Neutrophil (primary cell): ENCODE data around the gene SPIN1.

Source experiments
- H3K27ac ChIP-seq: fragments of 200-600 bp; sonication (generic); 2 replicates; pipeline ENCODE4 v1.5.1; 2016; ENCODE audit warnings: mild to moderate bottlenecking, moderate library complexity
- H3K27me3 ChIP-seq: fragments of 200-600 bp; sonication (generic); 2 replicates; pipeline ENCODE4 v1.6.0; 2016; ENCODE audit warnings: mild to moderate bottlenecking
- H3K36me3 ChIP-seq: fragments of 200-600 bp; sonication (generic); 2 replicates; pipeline ENCODE4 v1.5.1; 2017
- H3K4me1 ChIP-seq, 2 experiments: fragments of 200-600 bp in 1 of 2; sonication (generic) in 1 of 2; 1 replicate in 1 of 2; 2 replicates in 1 of 2; pipeline versions ENCODE4 v1.5.1 to v1.6.1; 2013 to 2016; ENCODE audit warnings: low read depth in 1 of 2, low read length in 1 of 2, mild to moderate bottlenecking in 1 of 2, moderate library complexity in 1 of 2; ENCODE audit not compliant: control insufficient read depth in 1 of 2, insufficient read depth in 1 of 2
- H3K4me3 ChIP-seq, 2 experiments: fragments of 200-600 bp in 1 of 2; sonication (generic) in 1 of 2; 1 replicate in 1 of 2; 2 replicates in 1 of 2; pipeline ENCODE4 v1.5.1; 2013 to 2016; ENCODE audit warnings: low read depth in 1 of 2, low read length in 1 of 2, mild to moderate bottlenecking in 1 of 2, moderate library complexity in 1 of 2
- H3K9me3 ChIP-seq: fragments of 200-600 bp; sonication (generic); 2 replicates; pipeline ENCODE4 v1.5.1; 2016
- TF ChIP-seq, protein P1 (sequence below): fragments of 200-600 bp; sonication (generic); IDR thresholded peaks from 2 replicates; pipeline ENCODE4 v1.5.1; 2016; ENCODE audit warnings: antibody characterized with exemption

Gene SPIN1

DNA sequence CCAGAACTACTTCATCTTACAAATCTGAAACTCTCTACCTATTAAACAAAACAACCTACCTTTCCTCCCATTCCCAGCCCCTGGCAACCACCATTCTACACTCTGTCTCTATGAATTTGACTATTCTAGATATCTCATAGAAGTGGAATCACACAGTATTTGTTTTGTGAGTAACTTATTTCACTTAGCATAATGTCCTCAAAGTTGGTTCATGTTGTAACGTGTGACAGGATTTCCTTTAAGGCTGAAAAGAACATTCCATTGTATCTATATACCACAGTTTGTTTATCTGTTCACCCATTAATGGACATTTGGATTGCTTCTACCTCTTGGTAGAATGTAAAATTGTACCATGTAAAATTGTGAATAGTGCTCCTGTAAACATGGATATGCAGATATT, 76.6 kb downstream of the SPIN1 start:
- peaks cover 13% of the 10 kb centered on the region for H3K36me3 ChIP-seq
- H3K27ac ChIP-seq: no peak overlapping the region
- H3K9me3 ChIP-seq: no peaks in the 10 kb centered on the region
- H3K4me3 ChIP-seq: no peak overlapping the region
- no peaks in the 10 kb centered on the region for H3K4me1 ChIP-seq
- TF ChIP-seq, protein P1, sequence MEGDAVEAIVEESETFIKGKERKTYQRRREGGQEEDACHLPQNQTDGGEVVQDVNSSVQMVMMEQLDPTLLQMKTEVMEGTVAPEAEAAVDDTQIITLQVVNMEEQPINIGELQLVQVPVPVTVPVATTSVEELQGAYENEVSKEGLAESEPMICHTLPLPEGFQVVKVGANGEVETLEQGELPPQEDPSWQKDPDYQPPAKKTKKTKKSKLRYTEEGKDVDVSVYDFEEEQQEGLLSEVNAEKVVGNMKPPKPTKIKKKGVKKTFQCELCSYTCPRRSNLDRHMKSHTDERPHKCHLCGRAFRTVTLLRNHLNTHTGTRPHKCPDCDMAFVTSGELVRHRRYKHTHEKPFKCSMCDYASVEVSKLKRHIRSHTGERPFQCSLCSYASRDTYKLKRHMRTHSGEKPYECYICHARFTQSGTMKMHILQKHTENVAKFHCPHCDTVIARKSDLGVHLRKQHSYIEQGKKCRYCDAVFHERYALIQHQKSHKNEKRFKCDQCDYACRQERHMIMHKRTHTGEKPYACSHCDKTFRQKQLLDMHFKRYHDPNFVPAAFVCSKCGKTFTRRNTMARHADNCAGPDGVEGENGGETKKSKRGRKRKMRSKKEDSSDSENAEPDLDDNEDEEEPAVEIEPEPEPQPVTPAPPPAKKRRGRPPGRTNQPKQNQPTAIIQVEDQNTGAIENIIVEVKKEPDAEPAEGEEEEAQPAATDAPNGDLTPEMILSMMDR: no peak
- H3K27me3 ChIP-seq: no peaks in the 10 kb centered on the region

DNA sequence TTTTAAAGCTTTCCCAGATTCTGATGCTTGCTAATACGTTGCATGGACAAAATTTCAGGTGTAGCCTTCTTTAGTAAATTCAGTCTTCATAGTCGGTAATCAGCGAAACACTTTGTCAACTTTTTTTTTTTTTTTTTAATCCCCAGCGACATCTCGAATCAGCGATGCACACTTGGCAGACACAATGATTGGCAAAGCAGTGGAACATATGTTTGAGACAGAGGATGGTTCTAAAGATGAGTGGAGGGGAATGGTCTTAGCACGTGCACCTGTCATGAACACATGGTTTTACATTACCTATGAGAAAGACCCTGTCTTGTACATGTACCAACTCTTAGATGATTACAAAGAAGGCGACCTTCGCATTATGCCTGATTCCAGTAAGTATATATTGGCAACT, 80.0 kb downstream of the SPIN1 start:
- TF ChIP-seq, protein P1: no peak
- Histone ChIP-seq H3K4me1 (no peaks in the 10 kb centered on the region), H3K27ac (no peak overlapping the region), H3K4me3 (no peak overlapping the region), H3K27me3 (no peaks in the 10 kb centered on the region), H3K36me3 (peaks cover 18% of the 10 kb centered on the region), H3K9me3 (no peaks in the 10 kb centered on the region)

DNA sequence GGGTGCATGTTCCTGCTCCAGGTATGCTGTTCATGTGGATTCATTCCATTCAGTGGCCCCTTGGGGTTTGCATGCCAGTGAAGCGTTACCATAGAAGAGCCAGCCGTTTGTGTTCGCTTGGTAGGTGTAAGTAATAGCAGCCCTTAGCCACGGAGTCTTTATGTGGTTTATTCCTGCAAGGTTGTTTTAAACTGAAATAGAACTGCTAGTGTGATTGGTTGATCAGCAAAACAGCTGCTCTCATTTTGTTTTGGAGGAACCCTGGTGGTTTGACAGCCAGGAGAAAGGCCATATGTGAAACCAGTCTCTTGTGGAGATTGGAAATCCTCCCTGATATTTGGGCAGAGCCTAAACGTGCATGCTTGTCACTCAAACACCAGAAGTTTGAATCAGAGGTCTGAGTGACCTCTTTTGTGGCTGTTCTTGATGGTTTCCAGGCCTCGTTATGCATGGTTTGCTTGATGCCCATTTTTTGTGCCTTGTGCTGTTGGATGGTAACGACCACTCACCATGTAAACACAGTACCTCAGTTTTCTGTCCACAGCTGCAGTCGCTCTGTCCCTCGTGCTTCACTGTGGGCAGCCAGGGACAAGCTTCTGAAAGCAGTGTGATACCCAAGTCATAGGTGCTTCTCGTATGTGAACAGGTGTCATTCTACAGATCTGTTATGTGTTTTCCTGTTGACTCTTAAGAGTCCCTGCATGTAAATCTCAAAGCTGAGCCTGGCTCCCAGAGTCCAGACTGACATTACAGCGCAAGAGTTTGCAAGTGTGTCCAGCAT, 88.4 kb downstream of the SPIN1 start:
- Histone ChIP-seq H3K4me1 (no peaks in the 10 kb centered on the region), H3K36me3 (peaks cover 20% of the 10 kb centered on the region), H3K27ac (no peak overlapping the region), H3K27me3 (no peaks in the 10 kb centered on the region), H3K9me3 (no peaks in the 10 kb centered on the region), H3K4me3 (no peak overlapping the region)
- TF ChIP-seq, protein P1: no peak

DNA sequence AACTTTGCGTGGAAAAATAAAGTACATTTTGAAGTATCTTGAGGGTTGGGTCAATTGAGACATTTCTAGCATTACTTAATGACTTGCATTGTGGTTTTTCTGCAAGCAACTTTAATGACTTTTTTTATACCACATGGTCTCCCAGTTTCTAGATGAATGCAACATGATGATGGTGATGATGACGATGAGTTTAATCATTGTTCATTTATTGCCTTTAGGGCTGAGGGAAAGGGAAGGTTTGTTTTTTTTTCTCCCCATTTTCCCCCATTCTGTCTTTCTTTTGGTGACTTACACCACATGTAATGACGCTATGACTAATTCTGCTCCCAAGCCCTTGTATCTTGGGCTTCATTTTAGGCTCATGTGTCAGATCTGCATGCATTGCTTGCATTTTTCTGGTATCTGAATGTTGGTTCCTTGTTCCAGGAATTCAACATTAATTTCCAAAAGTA, 89.1 kb downstream of the SPIN1 start:
- H3K36me3 ChIP-seq: peaks cover 20% of the 10 kb centered on the region
- H3K4me3 ChIP-seq: no peak overlapping the region
- H3K4me1 ChIP-seq: no peaks in the 10 kb centered on the region
- H3K27ac ChIP-seq: no peak overlapping the region
- H3K27me3 ChIP-seq: no peaks in the 10 kb centered on the region
- TF ChIP-seq, protein P1: no peak
- no peaks in the 10 kb centered on the region for H3K9me3 ChIP-seq

DNA sequence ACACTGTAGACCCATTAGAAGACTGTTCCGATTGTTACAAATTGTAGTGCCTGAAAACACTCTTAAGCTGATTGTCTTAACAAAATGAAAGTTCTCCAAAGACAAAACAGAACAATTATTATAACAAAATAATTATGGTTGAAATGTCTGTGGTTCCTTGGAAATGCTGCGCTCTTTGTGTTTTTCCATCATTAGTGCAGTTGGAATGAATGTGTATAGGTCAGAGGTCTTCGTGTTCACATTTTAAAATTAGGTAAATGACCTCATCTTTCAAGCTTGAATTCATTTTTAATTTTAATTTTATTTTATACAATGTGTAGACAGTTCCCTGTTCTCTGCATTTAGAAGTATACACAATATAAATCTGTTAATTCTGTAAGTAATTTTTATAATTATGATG, 90.0 kb downstream of the SPIN1 start:
- TF ChIP-seq, protein P1: no peak
- Histone ChIP-seq H3K9me3 (no peaks in the 10 kb centered on the region), H3K36me3 (peaks cover 20% of the 10 kb centered on the region), H3K27ac (no peak overlapping the region), H3K27me3 (no peaks in the 10 kb centered on the region), H3K4me3 (no peak overlapping the region), H3K4me1 (no peaks in the 10 kb centered on the region)
